CD4-positive, alpha-beta T cell treated with Interleukin-12 subunit alpha and Interleukin-12 subunit beta, for 1 hour (primary cell): ENCODE data around the gene KDM1B.
A peak's percentile ranks its signal among the peaks of the same experiment; 100 is the strongest.
"Not testable (repeated sequence)": the region's sequence is repeated elsewhere in the genome, so short reads cannot be mapped to it uniquely, and the experiment has no call there.

ENCODE experiments used
- DNase-seq: peaks from one replicate; pipeline ENCODE4 v3.0.0-alpha.2; 2020

Gene KDM1B

GRCh38 chr6:18155150-18155863, at the start of gene KDM1B:
Gene KDM1B (plus strand): TSS chr6:18155422. CDS start chr6:18159896, 4,474 bp downstream.
- DNase-seq: peak; percentile 99

GRCh38 chr6:18107061-18107460, 48.2 kb upstream of the KDM1B start:
- no peak for DNase-seq

GRCh38 chr6:18110162-18110561, 45.1 kb upstream of the KDM1B start:
- DNase-seq: no peak

- no peak for DNase-seq
Measured at GRCh38 chr6:18115356-18115755, 39.9 kb upstream of the KDM1B start.

GRCh38 chr6:18117136-18117535, 38.1 kb upstream of the KDM1B start:
- no peak for DNase-seq

GRCh38 chr6:18118330-18118729, 36.9 kb upstream of the KDM1B start:
- no peak for DNase-seq

- DNase-seq: no peak
Measured at GRCh38 chr6:18119236-18119635, 36.0 kb upstream of the KDM1B start.

GRCh38 chr6:18121580-18122127, 33.6 kb upstream of the KDM1B start:
- no peak for DNase-seq

- DNase-seq: peak; percentile 74
Measured at GRCh38 chr6:18122128-18123093, 32.8 kb upstream of the KDM1B start, which contains the start of gene NHLRC1. Gene NHLRC1 (minus strand): TSS chr6:18122677. CDS start chr6:18122606, 71 bp downstream.

- DNase-seq: no peak
Measured at GRCh38 chr6:18126121-18126520, 29.1 kb upstream of the KDM1B start.

GRCh38 chr6:18132346-18132745, 22.9 kb upstream of the KDM1B start:
- DNase-seq: no peak

GRCh38 chr6:18135171-18135570, 20.1 kb upstream of the KDM1B start:
- no peak for DNase-seq

- DNase-seq: no peak
Measured at GRCh38 chr6:18136260-18136659, 19.0 kb upstream of the KDM1B start.

GRCh38 chr6:18138906-18139305, 16.3 kb upstream of the KDM1B start:
- DNase-seq: no peak

GRCh38 chr6:18139935-18140621, 15.1 kb upstream of the KDM1B start:
- DNase-seq: no peak

GRCh38 chr6:18141805-18142590, 13.2 kb upstream of the KDM1B start:
- DNase-seq: no peak

- no peak for DNase-seq
Measured at GRCh38 chr6:18142591-18142861, 12.7 kb upstream of the KDM1B start.

GRCh38 chr6:18147160-18147559, 8.1 kb upstream of the KDM1B start:
- no peak for DNase-seq

- no peak for DNase-seq
Measured at GRCh38 chr6:18147616-18148015, 7.6 kb upstream of the KDM1B start.

GRCh38 chr6:18148304-18149025, 6.8 kb upstream of the KDM1B start:
- DNase-seq: no peak

GRCh38 chr6:18151391-18151790, 3.8 kb upstream of the KDM1B start:
- not testable (repeated sequence) for DNase-seq

GRCh38 chr6:18151801-18152200, 3.4 kb upstream of the KDM1B start:
- DNase-seq: no peak
